ENCODE data around the gene UBE2E2. TPM values are rescaled to one million over a fixed set of nuclear protein-coding genes. Genes with fewer than 3 reads are reported as not detected.

The UBE2E2 gene
- total and polyA plus RNA-seq, 12 donors: 19.5 to 63.8 (median 52.2) TPM

DNA sequence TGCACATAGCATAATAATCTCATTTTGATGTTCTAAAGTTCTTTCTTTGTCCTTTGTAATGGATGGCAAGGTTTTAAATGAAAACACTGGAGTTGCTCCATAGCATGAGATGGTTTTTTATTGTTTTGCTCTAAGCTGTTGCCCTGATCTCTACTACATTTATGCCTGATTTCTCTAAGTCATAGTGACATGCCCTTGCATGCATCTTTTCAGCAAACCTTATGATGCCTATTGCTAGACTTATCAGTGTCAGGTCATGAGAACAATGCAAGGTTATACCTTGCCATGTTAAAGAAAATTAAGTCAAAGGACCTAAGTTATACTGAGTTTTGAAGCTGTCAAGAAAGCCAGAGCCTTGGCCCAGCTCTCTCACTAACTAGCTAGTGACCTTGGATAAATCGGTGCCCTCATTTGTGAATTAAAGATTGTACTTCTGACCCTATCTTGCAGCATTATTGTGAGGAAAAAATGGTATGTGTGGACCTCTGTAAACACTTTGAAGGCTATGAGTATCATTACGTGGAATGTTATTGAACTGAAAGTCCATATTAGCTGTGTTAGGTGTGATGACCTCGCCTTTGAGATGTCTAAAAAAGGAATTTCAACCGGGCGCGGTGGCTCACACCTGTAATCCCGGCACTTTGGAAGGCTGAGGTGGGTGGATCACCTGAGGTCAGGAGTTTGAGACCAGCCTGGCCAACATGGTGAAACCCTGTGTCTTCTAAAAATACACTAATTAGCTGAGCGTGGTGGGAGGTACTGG lies 346.2 kb downstream of the UBE2E2 start:
- Histone ChIP-seq H3K4me3 (no peak overlapping the region), H3K9me3 (no peaks in the 10 kb centered on the region), H3K4me1 (peaks cover 0 to 9% (median 0%) of the 10 kb centered on the region in 9 donors), H3K27me3 (no peaks in the 10 kb centered on the region), H3K36me3 (no peaks in the 10 kb centered on the region), H3K27ac (no peak overlapping the region)
- no peak for ATAC-seq
- intact Hi-C loops (cut with DNase I): no loop called here
- TF ChIP-seq, protein P1, sequence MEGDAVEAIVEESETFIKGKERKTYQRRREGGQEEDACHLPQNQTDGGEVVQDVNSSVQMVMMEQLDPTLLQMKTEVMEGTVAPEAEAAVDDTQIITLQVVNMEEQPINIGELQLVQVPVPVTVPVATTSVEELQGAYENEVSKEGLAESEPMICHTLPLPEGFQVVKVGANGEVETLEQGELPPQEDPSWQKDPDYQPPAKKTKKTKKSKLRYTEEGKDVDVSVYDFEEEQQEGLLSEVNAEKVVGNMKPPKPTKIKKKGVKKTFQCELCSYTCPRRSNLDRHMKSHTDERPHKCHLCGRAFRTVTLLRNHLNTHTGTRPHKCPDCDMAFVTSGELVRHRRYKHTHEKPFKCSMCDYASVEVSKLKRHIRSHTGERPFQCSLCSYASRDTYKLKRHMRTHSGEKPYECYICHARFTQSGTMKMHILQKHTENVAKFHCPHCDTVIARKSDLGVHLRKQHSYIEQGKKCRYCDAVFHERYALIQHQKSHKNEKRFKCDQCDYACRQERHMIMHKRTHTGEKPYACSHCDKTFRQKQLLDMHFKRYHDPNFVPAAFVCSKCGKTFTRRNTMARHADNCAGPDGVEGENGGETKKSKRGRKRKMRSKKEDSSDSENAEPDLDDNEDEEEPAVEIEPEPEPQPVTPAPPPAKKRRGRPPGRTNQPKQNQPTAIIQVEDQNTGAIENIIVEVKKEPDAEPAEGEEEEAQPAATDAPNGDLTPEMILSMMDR (IDR thresholded peaks at IDR 0.05): no peak
- no peak for DNase-seq
- WGBS, 2 donors: 96 to 98% methylated on average over 8 of the region's 8 CpGs

DNA sequence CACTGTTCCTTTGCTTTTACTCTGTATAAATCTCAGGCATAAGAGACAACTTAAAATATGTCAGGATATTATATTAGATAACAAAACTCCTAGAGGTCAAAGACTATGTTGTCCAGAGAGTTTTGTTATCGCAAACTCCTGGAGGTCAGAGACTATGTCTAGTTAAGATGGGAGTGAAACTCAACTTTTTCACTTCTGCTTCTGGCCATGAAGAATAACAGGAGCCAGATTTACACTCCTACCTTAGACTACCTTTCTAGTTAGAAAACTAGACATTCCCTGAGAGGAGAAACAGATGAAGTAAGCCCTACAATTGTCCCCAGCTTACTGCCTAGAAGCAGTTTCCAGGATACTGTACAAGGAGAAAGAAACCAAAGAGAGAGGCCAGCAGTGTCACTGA lies 347.3 kb downstream of the UBE2E2 start:
- intact Hi-C loops (cut with DNase I): no loop called here
- Histone ChIP-seq H3K27ac (no peak overlapping the region), H3K36me3 (no peaks in the 10 kb centered on the region), H3K4me3 (no peak overlapping the region), H3K4me1 (peaks cover 0 to 9% (median 0%) of the 10 kb centered on the region in 9 donors), H3K9me3 (no peaks in the 10 kb centered on the region), H3K27me3 (no peaks in the 10 kb centered on the region)
- ATAC-seq: no peak
- TF ChIP-seq, protein P1 (IDR thresholded peaks at IDR 0.05): no peak
- no peak for DNase-seq
- WGBS, 2 donors: 97 to 100% methylated on average over 1 of the region's 1 CpG

DNA sequence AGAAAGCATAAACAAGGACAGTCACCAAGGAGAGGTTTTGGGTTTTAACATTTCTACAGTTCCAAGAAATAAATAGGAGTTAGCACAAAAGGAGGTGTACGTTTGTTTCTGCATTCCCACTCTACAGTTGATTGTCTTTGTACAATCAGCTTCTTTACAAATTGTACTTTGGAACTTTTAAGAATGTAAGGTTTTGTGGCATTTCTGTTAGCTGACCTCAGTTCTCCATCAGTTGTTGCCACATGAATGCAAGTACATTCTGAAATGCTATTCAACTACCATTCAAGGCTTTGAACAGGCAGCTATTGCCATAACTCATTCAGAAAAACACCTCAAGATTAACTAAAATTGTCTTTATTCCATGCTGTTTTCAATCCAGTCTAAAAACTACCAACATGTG lies 349.4 kb downstream of the UBE2E2 start:
- H3K9me3 ChIP-seq: no peaks in the 10 kb centered on the region
- no peaks in the 10 kb centered on the region for H3K36me3 ChIP-seq
- no peak for DNase-seq
- intact Hi-C loops (cut with DNase I): no loop called here
- TF ChIP-seq, protein P1 (IDR thresholded peaks at IDR 0.05): no peak
- H3K27me3 ChIP-seq: no peaks in the 10 kb centered on the region
- H3K27ac ChIP-seq: no peak overlapping the region
- H3K4me1 ChIP-seq: peaks cover 0 to 2% (median 0%) of the 10 kb centered on the region in 9 donors
- no peak overlapping the region for H3K4me3 ChIP-seq
- WGBS, 2 donors: 84 to 88% methylated on average over 1 of the region's 1 CpG
- no peak for ATAC-seq

DNA sequence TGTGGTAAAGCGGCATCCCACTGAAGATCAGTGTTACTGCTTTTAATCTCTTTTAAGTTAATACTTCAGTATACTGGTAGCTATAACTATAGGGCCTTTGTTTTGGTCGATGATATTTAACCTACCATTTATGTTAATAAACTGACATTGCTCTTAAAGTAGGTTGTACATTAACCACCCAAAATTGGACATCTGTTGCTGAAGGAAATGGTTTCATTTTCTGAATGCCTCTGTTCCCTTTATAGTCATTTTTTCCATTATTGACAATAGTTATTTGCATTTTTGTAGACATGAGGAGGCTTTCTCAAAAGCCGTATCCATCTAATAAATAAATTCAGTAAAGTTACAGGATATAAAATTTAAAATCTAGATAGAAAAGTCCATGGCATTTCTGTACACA lies 350.2 kb downstream of the UBE2E2 start:
- H3K27ac ChIP-seq: no peak overlapping the region
- no peaks in the 10 kb centered on the region for H3K9me3 ChIP-seq
- 88 to 94% methylated on average over 3 of the region's 3 CpGs for WGBS, 2 donors
- intact Hi-C loops (cut with DNase I): no loop called here
- no peak for ATAC-seq
- H3K27me3 ChIP-seq: no peaks in the 10 kb centered on the region
- H3K4me3 ChIP-seq: no peak overlapping the region
- DNase-seq: no peak
- H3K36me3 ChIP-seq: no peaks in the 10 kb centered on the region
- no peaks in the 10 kb centered on the region for H3K4me1 ChIP-seq
- TF ChIP-seq, protein P1 (IDR thresholded peaks at IDR 0.05): no peak
